SK-N-SH treated with all-trans-retinoic acid at 6 μM for 48 hours (cell line): Measurements from ENCODE around the gene GLDC.

ENCODE experiments used
- POU6F1 ChIP-seq: fragments of 250-450 bp; sonication (Bioruptor Pico); IDR thresholded peaks from 2 replicates; pipeline ENCODE4 v1.8.0; 2021; ENCODE audit warnings: low read depth, mild to moderate bottlenecking, moderate library complexity, borderline replicate concordance
- TSHZ2 ChIP-seq: fragments of 250-450 bp; sonication (Bioruptor Pico); IDR thresholded peaks from 2 replicates; pipeline ENCODE4 v1.5.0; 2020; ENCODE audit warnings: mild to moderate bottlenecking, moderate library complexity

GRCh38 chr9:6675268-6675667, 29.7 kb upstream of the GLDC start:
- no peak for TF ChIP-seq POU6F1 (CRISPR knock-in tag)
- TF ChIP-seq TSHZ2 (CRISPR knock-in tag): no peak
